Hypothalamus (tissue), 51 donors: ENCODE data around the gene RTEL1.

ENCODE experiments used
- DNase-seq, 51 donors: peaks; one replicate each; lab custom pipeline; 2025; lab: John Stamatoyannopoulos, UW

RTEL1 gene

DNA sequence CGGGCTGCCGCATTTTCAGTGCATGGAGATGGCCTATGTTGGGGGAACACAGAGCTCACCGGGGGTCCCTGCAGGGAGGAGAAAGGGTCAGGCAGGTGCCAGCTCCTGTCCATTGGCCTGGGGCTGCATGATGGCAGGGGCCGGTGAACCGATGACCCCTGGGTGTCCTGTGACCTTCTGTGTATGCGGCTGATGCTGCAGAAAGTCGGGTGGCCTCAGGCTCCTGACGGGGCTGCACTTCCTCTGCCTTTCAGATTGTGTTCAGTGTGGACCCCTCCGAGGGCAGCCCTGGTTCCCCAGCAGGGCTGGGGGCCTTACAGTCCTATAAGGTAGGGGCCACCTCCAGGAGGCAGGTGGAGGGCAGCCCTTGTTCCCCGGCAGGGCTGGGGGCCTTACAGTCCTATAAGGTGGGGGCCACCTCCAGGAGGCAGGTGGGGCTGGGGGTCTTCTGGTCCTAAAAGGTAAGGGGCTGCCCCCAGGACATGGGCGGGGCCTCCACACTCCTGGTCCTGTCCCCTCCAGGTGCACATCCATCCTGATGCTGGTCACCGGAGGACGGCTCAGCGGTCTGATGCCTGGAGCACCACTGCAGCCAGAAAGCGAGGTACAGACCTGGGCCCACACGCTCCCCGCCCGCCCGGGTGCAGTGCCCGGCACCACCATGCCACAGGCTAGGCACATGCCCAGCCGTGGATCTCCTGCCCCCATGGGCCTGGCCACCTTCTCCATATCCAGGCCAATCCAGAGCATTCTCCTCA is 27.3 kb downstream of the RTEL1 start:
- no peak for DNase-seq

DNA sequence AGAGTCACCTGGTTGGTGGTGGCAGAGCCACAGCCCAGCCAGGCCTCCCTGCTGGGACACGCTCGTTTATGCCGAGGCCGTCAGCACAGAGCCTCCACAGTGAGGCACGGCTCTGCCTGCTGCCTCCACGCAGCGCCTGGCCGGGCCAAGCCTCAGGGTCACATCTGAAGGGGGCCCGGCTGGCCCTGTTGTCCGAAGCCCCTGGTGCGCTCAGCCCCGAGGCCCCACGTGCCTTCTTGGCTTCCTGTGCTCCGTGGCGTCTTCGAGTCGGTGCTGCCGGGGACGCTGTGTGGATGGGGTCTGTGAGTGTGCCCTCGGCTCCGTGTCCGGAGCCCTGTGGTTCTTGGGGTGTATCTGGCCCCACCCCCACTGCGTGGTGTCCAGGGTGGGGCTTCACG is 28.0 kb downstream of the RTEL1 start:
- DNase-seq, result no peak

DNA sequence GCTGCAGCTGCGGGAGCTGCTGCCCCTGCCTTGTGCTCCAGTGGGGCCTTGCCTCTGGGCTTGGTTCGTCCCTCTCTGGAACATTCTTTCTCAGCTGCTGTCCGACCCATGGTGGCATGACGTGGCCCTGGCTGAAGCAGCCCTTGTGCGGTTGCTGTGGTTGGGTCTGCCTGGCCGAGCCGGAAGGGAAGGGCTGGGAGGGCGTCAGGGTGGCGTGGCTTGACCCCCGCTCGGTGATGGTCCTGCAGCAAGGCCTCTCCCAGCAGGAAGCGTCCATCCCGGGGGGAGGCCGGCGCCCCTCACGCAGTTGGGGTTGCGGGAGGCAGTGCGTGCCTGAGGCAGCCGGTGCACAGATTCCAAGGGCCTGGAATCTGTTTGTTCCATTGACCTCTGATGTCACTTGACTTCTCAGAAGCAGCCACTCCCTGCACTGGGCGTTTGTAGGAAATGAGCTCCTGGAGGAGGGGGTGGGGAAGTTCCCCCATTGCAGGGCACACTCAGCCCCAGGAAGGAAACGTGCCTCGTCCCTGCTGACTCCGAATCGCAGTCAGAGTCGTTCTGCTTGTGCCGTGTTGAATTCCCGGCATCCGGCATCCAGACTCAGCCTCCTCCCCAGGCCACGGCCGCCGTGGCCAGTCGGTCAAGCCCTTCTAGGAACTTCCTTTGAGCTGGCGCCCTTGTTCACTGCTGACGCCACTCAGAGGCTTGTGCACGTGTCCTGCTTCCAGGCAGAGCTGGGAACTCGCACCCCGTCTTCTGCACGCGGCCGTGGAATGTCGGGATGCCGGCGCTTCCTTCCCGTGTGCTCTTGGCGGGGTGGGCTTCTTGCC is 28.6 kb downstream of the RTEL1 start:
- peak in 4 of 51 donors; percentile 9 to 35 (median 17) for DNase-seq

DNA sequence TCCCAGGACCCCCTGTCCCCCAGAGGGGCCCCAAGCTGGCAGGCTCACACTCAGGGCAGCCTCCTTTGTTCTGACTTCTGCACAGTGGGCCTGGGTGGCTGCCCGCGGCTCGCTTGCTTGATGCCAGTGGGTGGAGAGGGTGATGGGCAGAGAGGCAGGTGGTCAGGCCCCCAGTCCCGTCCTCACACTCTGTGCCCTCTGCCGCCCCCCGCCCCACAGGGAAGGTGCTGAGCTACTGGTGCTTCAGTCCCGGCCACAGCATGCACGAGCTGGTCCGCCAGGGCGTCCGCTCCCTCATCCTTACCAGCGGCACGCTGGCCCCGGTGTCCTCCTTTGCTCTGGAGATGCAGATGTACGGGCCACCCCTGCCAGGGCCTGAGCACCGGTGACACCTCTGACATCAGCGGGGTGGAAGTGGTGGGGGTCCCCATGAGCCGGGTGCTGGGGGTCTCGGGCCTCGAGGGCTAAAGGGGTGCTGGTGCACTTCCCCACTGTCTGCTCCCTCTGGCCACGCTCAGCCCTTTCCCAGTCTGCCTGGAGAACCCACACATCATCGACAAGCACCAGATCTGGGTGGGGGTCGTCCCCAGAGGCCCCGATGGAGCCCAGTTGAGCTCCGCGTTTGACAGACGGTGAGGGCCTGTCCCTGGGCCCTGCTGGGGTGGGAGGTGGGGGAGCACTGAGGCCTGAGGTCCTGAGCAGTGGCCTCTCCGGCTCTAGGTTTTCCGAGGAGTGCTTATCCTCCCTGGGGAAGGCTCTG is 29.5 kb downstream of the RTEL1 start:
- DNase-seq, result no peak

DNA sequence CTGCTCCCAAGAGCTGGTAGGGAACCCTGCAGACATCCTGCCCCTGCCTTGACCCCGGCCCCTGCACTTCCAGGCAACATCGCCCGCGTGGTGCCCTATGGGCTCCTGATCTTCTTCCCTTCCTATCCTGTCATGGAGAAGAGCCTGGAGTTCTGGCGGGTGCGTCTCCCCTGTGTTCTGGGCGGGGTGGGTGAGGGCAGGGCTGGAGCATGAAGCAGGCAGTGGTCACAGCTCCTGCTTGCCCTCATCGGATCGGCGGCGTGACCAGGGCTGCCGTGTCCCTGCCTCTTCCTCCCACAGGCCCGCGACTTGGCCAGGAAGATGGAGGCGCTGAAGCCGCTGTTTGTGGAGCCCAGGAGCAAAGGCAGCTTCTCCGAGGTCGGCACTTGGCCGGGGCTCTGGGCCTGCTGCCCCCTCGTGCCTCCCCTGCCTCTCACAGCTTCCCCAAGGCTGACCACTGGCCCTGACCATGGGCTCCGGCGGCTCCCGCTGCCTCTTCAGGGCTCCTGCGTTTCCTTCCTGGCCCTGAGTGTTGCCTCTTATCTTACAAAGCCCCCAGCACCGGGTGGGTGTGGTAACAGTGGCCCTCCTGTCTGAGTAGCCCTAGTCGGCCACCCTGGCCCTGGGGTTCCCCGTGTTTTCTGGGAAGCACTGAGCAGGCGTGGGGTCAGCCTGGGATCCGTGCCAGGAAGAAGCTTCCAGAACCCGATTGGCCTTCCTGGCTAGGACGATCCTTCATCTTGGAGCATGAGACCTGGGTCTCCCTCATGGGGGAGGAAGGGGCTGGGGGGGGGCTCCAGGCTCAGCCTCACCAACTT is 30.3 kb downstream of the RTEL1 start:
- DNase-seq, result peak in 1 of 51 donors; percentile 15

DNA sequence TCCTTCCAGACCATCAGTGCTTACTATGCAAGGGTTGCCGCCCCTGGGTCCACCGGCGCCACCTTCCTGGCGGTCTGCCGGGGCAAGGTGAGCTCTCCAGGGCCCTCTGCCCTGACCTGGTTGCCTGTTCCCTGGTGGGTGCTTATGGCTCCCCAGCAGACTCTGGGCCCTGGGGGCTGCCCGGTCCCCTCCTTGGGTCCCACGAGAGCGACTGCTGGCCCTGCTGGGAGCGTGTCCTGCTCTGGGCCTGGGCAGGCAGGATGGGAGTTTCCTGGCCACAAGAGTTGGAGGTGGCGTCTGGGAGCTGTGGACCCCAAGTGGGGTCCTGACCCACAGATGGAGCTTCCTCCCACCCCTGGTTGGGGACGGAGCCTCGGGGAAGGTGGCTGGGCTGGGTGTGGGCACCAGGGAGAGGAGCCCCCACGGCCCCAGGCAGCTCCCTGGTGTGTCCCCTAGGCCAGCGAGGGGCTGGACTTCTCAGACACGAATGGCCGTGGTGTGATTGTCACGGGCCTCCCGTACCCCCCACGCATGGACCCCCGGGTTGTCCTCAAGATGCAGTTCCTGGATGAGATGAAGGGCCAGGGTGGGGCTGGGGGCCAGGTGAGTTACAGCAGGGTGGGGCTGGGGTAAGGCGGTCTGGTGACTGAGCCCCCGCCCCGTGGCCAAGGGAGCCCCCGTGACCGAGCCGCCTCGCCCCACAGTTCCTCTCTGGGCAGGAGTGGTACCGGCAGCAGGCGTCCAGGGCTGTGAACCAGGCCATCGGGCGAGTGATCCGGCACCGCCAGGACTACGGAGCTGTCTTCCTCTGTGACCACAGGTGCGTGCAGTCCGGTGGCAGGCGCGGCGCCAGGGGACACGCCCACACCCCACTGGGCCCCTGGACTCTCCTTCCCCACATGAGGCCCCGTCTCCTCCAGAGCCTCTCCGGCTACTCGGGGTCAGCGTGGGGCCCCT is 31.2 kb downstream of the RTEL1 start:
- no peak for DNase-seq

DNA sequence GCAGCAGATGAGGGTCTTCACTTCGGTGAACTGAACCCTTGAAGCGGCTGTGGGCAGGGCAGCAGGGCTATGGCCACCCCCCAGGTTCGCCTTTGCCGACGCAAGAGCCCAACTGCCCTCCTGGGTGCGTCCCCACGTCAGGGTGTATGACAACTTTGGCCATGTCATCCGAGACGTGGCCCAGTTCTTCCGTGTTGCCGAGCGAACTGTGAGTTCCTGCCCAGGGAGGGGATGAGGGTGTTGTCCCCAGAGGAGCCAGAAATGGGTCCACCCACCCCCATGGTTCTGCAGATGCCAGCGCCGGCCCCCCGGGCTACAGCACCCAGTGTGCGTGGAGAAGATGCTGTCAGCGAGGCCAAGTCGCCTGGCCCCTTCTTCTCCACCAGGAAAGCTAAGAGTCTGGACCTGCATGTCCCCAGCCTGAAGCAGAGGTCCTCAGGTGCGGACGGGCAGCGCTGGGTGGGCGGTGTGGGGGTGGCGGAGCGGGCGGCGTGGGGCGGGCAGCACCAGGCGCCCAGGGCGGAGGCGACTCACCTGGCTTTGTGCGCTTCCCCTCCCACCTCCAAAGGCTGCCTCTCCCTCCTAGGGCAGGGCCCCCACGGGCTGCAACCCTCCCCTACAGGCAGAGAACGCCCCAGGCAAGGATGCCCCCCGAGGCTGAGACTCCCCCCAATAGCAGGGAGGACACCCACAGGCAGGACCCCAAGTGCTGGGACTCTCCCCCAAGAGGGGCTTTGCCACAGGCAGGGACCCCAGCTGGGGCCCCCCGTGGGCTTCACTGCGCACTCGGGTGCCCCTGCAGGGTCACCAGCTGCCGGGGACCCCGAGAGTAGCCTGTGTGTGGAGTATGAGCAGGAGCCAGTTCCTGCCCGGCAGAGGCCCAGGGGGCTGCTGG is 32.1 kb downstream of the RTEL1 start:
- no peak for DNase-seq

DNA sequence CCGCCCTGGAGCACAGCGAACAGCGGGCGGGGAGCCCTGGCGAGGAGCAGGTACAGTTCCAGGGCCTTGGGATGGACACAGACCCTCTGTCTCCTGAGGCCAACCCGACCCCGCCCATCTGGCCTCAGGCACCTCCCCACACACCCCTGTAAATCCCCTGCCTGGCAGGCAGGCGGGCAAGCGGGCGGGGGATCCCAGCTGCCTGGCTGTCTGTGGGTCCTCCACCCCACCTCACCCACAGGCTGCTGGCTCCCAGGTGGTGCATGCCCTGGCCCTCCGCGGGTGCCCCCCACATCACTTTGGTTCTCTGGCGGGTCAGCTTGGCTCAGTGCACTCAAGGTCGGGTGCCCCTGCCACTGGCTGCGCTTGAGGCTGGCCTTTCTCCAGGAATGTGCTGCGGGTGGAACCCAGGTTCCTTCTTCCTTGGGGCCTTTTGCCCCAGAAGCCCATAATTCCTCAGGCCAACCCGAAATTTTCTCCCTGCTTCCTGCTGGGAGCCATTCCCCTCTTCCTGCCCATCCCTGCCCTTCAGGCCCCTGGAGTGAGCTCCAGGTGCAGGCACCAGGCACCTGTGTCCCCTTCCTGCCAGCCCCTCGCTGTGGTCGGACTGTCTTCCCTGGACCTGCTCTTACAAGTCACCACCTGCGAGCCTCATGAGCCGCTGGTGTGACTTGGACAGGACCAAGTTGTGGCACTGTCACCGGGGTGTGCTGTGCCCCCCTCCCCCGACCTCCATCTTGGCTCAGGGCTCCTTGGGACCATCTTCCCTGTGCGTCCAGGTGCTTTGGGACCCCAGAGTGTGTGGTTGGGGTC is 33.0 kb downstream of the RTEL1 start:
- no peak for DNase-seq

DNA sequence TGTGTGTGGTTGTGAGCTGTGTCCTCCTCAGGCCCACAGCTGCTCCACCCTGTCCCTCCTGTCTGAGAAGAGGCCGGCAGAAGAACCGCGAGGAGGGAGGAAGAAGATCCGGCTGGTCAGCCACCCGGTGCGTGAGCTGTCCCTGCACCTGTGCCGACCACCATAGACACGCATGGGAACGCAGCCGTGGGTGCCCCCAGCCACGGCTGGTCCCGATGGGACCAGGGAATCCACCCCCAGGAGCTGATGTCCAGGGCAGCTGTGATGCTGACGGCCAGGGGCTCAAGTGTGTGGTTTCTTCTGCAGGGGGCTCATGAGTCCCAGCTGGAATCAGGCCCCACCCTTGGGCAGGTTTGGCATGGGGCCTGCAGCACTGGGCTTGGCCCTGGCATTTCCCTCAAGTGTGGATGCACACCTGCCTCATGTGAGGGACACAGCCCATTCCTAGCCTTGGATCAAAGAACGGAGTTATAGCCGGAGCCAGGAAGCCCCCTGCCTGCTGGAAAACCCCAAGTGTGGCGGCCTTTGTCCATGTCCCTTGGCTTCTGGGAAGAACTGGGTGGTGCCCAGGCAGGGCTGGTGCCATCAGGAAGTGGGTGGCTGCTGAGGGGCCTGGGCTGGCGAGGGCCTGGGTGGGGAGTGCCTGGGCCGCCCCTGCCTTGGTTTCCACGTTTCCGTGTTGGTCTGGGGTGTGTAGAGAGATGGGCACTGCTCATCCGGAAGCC is 33.8 kb downstream of the RTEL1 start:
- no peak for DNase-seq

DNA sequence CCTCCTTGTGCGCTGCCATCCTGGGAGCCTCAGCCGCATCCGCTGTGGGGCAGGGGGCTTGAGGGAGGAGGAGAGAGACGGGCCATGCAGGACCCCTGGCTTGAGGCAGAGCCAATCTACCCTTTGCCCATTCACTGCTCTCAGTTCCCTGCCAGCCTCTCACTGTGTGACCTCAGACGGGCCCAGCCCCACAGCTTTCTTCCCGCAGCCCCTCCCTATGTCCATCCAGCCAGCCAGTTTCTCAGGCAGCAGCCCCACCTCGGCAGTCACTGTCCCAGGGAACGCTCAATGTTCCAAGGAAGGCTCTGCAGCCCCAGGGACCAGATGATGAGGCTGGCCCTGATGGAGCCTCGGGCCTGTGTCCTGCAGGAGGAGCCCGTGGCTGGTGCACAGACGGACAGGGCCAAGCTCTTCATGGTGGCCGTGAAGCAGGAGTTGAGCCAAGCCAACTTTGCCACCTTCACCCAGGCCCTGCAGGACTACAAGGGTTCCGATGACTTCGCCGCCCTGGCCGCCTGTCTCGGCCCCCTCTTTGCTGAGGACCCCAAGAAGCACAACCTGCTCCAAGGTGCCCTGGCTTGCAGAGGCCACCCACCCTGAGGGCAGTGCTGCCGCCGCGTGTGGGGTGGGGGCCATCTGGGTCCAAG is 34.4 kb downstream of the RTEL1 start:
- DNase-seq, result no peak

DNA sequence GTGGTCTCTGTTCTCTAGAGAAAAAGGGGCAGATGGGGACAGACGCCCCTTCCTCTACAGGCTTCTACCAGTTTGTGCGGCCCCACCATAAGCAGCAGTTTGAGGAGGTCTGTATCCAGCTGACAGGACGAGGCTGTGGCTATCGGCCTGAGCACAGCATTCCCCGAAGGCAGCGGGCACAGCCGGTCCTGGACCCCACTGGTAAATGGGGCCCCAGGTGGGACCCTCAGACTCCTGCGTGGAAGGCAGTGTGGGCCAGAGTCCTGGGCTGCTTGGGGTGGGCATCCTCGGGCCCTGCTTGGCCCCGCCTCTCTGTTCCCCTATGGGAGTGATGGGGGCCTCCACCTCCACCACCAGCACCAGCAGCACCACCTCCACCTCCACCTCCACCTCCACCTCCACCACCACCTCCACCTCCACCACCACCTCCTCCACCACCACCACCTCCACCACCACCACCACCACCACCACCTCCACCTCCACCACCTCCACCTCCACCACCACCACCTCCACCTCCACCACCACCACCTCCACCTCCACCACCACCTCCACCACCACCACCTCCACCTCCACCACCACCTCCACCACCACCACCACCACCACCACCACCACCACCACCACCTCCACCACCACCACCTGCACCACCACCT is 35.1 kb downstream of the RTEL1 start:
- DNase-seq, result peak in 3 of 51 donors; percentile 17 to 32 (median 27)

DNA sequence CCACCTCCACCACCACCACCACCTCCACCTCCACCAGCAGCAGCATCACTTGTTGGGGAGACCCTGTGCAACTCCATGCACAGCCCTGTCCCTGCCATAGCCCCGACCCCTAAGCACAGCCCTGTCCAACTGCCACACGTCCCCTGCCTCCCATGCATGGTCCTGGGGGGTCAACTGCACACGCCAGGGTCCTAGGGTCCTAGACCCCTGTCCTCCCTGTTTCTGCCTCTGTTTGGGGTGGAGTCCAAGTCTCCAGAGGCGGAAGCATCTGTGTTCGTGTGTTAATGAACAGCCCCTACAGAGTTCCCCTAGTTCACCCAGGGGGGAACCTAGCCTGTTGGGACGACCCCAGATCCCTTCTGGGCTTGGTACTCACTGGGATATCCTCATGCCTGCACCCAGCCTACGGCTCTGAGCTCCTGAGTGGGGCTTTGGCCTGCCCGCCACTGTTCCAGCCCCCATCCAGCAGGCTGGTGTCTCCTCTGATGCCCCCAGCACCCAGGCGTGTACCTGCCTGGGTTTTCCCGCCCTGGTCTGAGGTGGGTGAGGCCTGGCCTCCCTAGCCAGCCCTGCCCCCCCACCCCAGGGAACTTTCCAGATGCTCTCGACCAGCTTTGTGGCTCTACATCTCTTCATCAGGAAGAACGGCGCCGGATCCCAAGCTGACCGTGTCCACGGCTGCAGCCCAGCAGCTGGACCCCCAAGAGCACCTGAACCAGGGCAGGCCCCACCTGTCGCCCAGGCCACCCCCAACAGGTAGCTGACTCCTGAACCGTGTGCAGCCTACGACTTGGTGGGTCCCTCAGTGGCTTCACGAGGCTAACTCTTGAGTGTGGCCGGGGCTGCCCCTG is 35.8 kb downstream of the RTEL1 start:
- no peak for DNase-seq

DNA sequence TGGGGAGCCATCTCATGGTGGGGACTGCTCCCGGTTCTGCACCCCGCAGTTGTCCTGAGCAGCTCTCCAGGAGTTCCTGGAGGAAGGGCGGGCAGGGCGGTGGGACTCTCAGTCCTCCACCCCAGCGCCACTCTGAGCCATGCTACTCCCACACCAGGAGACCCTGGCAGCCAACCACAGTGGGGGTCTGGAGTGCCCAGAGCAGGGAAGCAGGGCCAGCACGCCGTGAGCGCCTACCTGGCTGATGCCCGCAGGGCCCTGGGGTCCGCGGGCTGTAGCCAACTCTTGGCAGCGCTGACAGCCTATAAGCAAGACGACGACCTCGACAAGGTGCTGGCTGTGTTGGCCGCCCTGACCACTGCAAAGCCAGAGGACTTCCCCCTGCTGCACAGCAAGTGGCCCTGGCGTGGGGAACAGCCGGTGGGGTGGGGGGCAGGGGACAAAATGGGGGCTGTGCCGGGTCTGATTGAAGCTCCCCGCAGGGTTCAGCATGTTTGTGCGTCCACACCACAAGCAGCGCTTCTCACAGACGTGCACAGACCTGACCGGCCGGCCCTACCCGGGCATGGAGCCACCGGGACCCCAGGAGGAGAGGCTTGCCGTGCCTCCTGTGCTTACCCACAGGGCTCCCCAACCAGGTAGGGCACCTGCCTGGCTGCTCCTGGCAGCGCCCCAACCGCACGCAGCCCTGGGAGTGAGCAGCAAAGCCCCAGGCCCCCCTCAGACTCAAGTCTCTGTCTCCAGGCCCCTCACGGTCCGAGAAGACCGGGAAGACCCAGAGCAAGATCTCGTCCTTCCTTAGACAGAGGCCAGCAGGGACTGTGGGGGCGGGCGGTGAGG is 36.7 kb downstream of the RTEL1 start:
- no peak for DNase-seq
